Mucosa of descending colon (tissue), 3 donors: ENCODE measurements around the gene UVSSA. TPM values are rescaled to one million over a fixed set of nuclear protein-coding genes. Genes with fewer than 3 reads are reported as not detected.
A peak's percentile ranks its signal among the peaks of the same experiment; 100 is the strongest.
"Not testable (repeated sequence)": the region's sequence is repeated elsewhere in the genome, so short reads cannot be mapped to it uniquely, and the experiment has no call there.

ENCODE experiments used
- ATAC-seq: fragments of 200-7000 bp; cut with Tn5 transposase; one replicate; pipeline ENCODE4 v1.9.1; 2020; ENCODE audit warnings: mild to moderate bottlenecking, moderate library complexity
- DNase-seq, 3 donors: peaks; one replicate each; pipeline ENCODE4 v3.0.0-alpha.2; 2020
- H3K36me3 ChIP-seq: fragments of 200-600 bp; one replicate; pipeline ENCODE4 v1.8.0; 2021; ENCODE audit warnings: low read depth, mild to moderate bottlenecking
- H3K4me1 ChIP-seq: fragments of 200-600 bp; one replicate; pipeline ENCODE4 v1.8.0; 2021; ENCODE audit warnings: low read depth, mild to moderate bottlenecking
- H3K4me3 ChIP-seq: fragments of 200-600 bp; one replicate; pipeline ENCODE4 v1.8.0; 2021; ENCODE audit warnings: mild to moderate bottlenecking
- H3K9me3 ChIP-seq: fragments of 200-600 bp; one replicate; pipeline ENCODE4 v1.8.0; 2021; ENCODE audit warnings: mild to moderate bottlenecking
- intact Hi-C, 2 donors: fragments of 100-400 bp; cut with DNase I in 1 of 2; cut with micrococcal nuclease in 1 of 2; formaldehyde crosslinking; loops; one replicate each; pipeline versions ENCODE4 v1.11.0 to v1.11.1; 2022; cut with DNase I, micrococcal nuclease
- total RNA-seq, 3 donors: library from RNA; stranded (reverse); fragmentation: NEBNext Ultra II Directional in 2 of 3; extraction: Animal tissue kit (Norgen Biotek cat#: 25700) in 2 of 3; gene quantifications; one replicate each; pipeline versions ENCODE4 v1.2.1 to v1.2.4, GENCODE V29; 2021 to 2023
- TF ChIP-seq, protein P1 (sequence below): fragments of 200-600 bp; IDR thresholded peaks from one replicate; pipeline ENCODE4 v1.8.0; 2022; ENCODE audit warnings: antibody characterized with exemption, mild to moderate bottlenecking
- donor health status: DM: no; HTN: no; CAD: no; lungs with moderate emphysema.
- donor health status: DM: no; HTN: no; CAD: no.
- donor health status: DM: no; HTN: yes; CAD: no.

Gene UVSSA
- total RNA-seq, 3 donors from 2014 or later, result 31.7 to 39.9 (median 36.8) TPM

DNA sequence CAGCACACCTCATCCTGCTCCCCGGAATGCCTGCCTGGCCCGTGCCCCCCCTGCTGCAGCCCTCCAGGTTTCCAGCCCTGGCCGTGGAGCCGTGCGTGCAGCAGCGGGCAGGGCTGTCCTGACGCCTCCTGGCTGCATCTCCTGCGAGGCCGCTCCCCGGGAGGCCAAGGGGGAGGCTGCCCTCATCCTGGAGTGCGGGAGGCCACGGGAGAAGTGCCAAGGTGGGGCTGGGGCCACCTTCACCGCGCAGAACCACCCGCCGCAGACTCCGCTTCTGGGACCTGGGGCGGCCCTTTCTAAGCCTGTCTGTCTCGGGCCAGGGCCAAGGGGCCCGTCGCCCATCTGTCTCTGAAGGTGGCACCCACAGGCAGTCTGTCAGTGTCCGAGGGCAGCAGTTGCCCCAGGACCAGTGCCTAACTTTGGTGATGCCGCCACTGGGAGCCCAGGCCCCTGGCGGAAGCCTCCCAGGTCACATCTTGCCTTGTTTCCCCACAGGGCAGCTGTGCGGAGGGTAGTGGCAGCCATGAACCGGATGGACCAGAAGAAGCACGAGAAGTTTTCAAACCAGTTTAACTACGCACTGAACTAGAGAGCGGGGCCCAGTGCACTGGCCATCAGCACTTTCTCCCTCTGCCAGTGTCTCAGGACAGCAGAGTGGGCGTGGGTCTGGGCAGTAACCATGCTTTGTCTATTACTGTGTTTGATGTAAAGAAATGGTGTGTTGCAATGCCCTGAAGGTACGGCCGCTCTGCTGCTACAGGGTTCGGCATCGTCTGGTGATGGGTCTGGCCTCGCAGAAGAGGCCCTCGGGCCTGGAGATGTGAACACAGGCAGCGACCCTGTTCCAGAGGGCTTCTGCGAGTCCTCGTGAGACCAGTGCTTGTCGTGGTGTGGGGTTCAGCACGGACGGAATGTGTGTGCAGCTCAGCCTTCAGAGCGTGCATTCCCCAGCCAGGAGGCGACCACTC lies 38.6 kb downstream of the UVSSA start:
- no peak overlapping the region for H3K4me3 ChIP-seq
- DNase-seq, result peak in 2 of 3 donors; percentile 13 to 31
- intact Hi-C loops, result no loop called here
- ATAC-seq, result no peak
- no peaks in the 10 kb centered on the region for H3K36me3 ChIP-seq
- TF ChIP-seq, protein P1, sequence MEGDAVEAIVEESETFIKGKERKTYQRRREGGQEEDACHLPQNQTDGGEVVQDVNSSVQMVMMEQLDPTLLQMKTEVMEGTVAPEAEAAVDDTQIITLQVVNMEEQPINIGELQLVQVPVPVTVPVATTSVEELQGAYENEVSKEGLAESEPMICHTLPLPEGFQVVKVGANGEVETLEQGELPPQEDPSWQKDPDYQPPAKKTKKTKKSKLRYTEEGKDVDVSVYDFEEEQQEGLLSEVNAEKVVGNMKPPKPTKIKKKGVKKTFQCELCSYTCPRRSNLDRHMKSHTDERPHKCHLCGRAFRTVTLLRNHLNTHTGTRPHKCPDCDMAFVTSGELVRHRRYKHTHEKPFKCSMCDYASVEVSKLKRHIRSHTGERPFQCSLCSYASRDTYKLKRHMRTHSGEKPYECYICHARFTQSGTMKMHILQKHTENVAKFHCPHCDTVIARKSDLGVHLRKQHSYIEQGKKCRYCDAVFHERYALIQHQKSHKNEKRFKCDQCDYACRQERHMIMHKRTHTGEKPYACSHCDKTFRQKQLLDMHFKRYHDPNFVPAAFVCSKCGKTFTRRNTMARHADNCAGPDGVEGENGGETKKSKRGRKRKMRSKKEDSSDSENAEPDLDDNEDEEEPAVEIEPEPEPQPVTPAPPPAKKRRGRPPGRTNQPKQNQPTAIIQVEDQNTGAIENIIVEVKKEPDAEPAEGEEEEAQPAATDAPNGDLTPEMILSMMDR, result no peak
- peaks cover 10% of the 10 kb centered on the region for H3K9me3 ChIP-seq
- no peaks in the 10 kb centered on the region for H3K4me1 ChIP-seq

DNA sequence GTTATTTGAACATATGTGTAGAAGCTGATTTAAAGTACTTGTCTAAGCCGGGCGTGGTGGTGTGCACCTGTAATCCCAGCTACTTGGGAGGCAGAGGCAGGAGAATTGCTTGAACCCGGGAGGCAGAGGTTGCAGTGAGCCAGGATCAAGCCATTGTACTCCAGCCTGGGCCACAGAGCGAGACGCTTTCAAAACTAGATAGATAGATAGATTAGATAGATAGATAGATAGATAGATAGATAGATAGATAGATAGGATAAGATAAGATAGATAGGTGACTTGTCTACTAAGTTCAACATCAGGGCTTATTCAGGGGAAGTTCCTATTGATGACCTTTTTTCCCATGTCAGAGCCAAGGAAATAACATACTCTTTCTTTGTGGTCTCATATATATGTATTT lies 46.4 kb downstream of the UVSSA start:
- H3K4me1 ChIP-seq, intact Hi-C loops, H3K4me3 ChIP-seq, H3K36me3 ChIP-seq, ATAC-seq: not testable (repeated sequence)
- H3K9me3 ChIP-seq, result peaks cover 14% of the 10 kb centered on the region
- peak in 1 of 3 donors; percentile 10 for DNase-seq

DNA sequence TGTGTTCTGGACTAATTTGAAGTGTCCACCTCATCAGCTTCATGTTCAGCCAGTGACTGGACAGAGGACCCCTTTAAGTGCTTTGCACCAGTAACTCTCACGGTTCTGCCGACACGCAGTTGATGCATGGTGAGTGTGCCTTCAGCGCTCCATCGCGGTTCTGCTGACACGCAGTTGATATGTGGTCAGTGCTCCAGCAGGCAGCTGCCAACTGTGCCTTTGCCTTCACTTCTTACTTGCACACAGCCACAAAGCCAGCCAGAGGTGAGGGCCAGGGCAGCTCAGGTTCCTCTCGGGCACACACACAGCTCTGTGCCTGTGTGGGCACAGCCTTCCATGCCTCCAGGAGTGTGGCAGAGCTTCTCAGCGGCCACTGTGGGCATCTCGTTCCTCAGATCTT lies 46.9 kb downstream of the UVSSA start:
- intact Hi-C loops, result no loop called here
- ATAC-seq, result no peak
- H3K4me1 ChIP-seq, result no peaks in the 10 kb centered on the region
- no peak overlapping the region for H3K4me3 ChIP-seq
- H3K36me3 ChIP-seq, result no peaks in the 10 kb centered on the region
- H3K9me3 ChIP-seq, result peaks cover 14% of the 10 kb centered on the region
- TF ChIP-seq, protein P1, result no peak
- peak in 1 of 3 donors; percentile 2 for DNase-seq

DNA sequence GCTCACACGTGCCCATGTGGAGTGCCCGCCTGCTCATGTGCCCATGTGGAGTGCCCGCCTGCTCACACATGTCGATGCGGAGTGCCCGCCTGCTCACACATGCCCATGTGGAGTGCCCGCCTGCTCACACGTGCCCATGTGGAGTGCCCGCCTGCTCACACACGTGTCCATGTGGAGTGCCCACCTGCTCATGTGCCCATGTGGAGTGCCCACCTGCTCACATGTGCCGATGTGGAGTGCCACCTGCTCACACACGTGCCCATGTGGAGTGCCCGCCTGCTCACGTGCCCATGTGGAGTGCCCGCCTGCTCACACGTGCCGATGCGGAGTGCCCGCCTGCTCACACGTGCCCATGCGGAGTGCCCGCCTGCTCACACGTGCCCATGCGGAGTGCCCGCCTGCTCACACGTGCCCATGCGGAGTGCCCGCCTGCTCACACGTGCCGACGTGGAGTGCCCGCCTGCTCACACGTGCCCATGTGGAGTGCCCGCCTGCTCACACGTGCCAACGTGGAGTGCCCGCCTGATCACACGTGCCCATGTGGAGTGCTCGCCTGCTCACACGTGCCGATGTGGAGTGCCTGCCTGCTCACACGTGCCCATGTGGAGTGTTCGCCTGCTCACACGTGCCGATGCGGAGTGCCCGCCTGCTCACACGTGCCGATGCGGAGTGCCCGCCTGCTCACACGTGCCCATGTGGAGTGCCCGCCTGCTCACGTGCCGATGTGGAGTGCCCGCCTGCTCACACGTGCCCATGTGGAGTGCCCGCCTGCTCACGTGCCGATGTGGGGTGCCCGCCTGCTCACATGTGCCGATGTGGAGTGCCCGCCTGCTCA lies 47.8 kb downstream of the UVSSA start:
- H3K4me3 ChIP-seq, intact Hi-C loops, H3K4me1 ChIP-seq, H3K36me3 ChIP-seq, ATAC-seq: not testable (repeated sequence)
- peak in 1 of 3 donors; percentile 11 for DNase-seq
- peaks cover 11% of the 10 kb centered on the region for H3K9me3 ChIP-seq

DNA sequence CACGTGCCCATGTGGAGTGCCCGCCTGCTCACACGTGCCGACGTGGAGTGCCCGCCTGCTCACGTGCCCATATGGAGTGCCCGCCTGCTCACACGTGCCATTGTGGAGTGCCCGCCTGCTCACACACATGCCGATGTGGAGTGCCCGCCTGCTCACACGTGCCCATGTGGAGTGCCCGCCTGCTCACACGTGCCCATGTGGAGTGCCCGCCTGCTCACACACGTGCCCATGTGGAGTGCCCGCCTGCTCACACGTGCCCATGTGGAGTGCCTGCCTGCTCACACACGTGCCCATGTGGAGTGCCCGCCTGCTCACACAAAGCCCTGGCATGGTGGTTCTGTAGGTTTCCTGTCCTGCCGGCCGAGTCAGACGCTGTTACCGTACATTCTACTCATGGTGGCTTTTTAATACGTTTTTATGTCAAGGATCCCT lies 48.4 kb downstream of the UVSSA start:
- DNase-seq, ATAC-seq, intact Hi-C loops, H3K36me3 ChIP-seq, H3K4me1 ChIP-seq, H3K4me3 ChIP-seq: not testable (repeated sequence)
- H3K9me3 ChIP-seq, result peaks cover 11% of the 10 kb centered on the region

DNA sequence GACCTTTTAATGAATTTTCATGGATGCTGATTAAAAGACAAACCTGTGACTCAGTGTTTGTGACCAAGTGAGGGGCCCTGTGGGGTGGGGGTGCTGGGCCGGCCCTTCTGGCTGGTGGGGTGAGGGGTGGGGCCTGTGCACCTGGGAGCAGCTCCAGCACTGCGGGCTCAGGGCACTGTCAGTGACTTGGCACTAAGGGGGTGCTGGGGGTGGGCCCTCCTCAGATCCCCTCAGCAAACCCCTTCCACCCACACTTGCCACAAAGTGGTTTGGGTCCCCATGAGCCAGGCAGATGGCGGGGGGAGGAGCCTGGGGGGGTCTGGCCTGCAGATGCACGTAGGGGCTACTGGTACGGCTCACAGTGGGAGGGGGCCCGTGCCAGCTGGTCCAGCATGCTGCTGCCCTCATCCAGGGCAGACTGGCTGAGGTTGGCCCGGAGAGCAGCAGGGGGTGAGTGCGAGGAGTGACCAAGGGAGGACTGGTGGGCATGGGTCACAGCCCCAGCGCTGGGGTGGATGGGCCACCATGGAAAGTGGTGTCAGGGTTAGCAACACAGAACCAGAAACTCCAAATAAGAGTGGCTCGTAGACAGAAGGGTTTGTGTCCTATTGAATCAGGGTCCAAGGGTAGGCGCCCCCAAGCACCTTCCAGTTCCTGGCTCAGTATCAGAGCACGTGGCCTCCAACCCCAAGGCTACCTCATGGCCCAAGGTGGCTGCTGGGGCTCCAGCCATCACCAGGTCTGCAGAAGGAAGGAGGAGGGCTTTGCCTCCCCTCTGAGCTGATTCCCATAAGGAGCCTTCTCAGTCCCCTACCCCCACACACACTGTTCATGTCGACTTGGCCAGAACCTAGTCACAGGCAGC lies 49.2 kb downstream of the UVSSA start:
- no peaks in the 10 kb centered on the region for H3K4me1 ChIP-seq
- intact Hi-C loops, result no loop called here
- ATAC-seq (no peak), DNase-seq (peak in 2 of 3 donors; percentile 13 to 26)
- H3K9me3 ChIP-seq, result peaks cover 11% of the 10 kb centered on the region
- no peak overlapping the region for H3K4me3 ChIP-seq
- TF ChIP-seq, protein P1, result no peak
- no peaks in the 10 kb centered on the region for H3K36me3 ChIP-seq
